ENCODE measurements around the gene PACRG. TPM values are rescaled to one million over a fixed set of nuclear protein-coding genes. Genes with fewer than 3 reads are reported as not detected.

Gene PACRG
- total and polyA plus RNA-seq, 2 of the 8 experiments (the other 6 are each of a cell fraction or from before 2014, with no cell fraction given), result 0.44 to 0.54 TPM

DNA sequence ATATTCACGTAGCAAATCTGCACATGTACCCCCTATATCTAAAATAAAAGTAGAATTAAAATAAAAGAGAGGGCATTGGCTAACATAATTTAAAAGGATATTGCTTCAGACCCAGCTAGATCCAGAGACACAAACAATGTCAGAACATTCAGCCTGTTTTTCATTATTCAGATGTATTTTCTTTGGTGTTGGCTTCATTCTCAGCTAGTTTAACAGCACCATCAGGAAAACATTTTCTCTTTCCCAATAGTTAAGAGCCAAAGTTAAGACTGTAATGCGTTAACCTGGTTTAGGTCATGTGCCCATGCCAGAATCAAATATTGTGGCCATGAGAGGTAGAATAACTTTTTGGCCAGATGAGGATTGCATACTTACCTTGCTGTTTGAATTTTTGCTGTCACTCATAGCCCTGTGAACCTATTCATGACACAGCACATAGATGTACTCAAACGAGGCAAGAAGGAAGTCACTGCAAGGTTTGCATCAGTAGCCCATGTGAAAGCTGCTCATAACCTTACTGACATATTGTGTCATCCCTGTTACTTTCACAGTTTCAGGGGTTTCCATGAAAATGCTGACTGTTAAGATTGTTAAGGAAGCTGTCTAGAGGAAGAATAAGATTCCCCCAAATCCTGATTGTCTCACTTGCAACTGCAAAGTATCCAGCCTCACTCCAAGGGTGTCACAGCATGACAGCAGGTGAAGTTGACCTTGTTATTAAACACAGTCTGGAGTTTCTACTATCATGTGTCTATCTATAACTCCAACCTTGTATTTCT, 233.1 kb downstream of the PACRG start (continued):
- no peak for TF ChIP-seq NANOG (IDR thresholded peaks at IDR 0.05; ENCODE audit: insufficient read depth, low read depth, low read length, poor library complexity, severe bottlenecking)
- TF ChIP-seq, protein P1, sequence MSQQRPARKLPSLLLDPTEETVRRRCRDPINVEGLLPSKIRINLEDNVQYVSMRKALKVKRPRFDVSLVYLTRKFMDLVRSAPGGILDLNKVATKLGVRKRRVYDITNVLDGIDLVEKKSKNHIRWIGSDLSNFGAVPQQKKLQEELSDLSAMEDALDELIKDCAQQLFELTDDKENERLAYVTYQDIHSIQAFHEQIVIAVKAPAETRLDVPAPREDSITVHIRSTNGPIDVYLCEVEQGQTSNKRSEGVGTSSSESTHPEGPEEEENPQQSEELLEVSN (IDR thresholded peaks at IDR 0.05), result no peak
- no peak for TF ChIP-seq SRF (IDR thresholded peaks at IDR 0.05; ENCODE audit: low read depth, low read length)
- TF ChIP-seq RNF2 (IDR thresholded peaks at IDR 0.05; ENCODE audit: borderline replicate concordance, low read depth, low read length, missing control alignments, poor library complexity, severe bottlenecking), result no peak
- TF ChIP-seq EGR1 (IDR thresholded peaks at IDR 0.05; ENCODE audit: borderline replicate concordance, low read depth, low read length), result no peak
- no peak for TF ChIP-seq TAF1 (IDR thresholded peaks at IDR 0.05; ENCODE audit: low read depth, low read length)
